Measurements from ENCODE around the gene HGFAC. TPM values are rescaled to one million over a fixed set of nuclear protein-coding genes. Genes with fewer than 3 reads are reported as not detected.

HGFAC gene
- total and polyA plus RNA-seq, 10 of the 15 experiments (the other 5 are each of a cell fraction or from before 2014, with no cell fraction given), result 0.38 TPM; not detected in 9

DNA sequence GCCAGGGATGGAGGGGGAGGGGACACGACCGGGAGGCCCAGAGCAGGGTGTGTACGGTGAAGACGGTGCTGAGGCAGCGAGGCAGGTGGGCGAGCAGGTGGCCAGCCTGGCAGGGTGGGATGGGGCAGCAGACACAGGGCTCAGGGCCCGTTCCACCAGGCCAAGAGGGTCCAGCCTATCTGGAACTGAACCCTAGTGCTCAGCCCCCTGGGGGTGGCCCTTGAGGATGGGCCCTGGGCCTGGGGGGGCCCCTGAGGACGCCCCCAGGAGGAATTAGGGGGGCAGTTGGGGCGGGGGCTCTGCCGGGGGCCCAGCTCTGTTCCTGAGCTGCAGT lies 3.0 kb upstream of the HGFAC start:
- RAD21 ChIA-PET (ENCODE audit: unreplicated experiment), result interaction anchor here (1.0 to 1.4 kb wide), 2 partner anchors 84 to 93 kb away, joined by 3 read pairs; no protein-coding TSS in a partner anchor
- DNase-seq (ENCODE audit: low read depth, low spot score) (no peak), ATAC-seq (no peak), FAIRE-seq (no peak)
- H3K9ac ChIP-seq (ENCODE audit: control insufficient read depth, insufficient read depth, low read length), result no peak overlapping the region
- H3K79me2 ChIP-seq (ENCODE audit: control insufficient read depth, insufficient read depth, low read length), result no peaks in the 10 kb centered on the region
- H2AFZ ChIP-seq (ENCODE audit: control insufficient read depth, low read depth, low read length), result no peak overlapping the region
- POLR2A ChIA-PET, result no interaction called here
- in situ Hi-C loops (cut with MboI), result no loop called here
- no peaks in the 10 kb centered on the region for H3K4me1 ChIP-seq (ENCODE audit: control insufficient read depth, insufficient read depth, low read length)
- no peak overlapping the region for H3K4me3 ChIP-seq
- 14% methylated on average over 5 of the region's 10 CpGs for WGBS (ENCODE audit: insufficient coverage, insufficient replicate concordance, low lambda C conversion rate, missing lambda C conversion rate)
- no peaks in the 10 kb centered on the region for H3K9me3 ChIP-seq (replicated peaks; ENCODE audit: control insufficient read depth, insufficient read depth, low read length)
- no peaks in the 10 kb centered on the region for H4K20me1 ChIP-seq (ENCODE audit: control insufficient read depth, insufficient read depth)
- SMC1A ChIA-PET (ENCODE audit: uncharacterized antibody, unreplicated experiment), result no interaction called here
- no TSS peak for BruUV-seq (replicated peaks)
- H3K27me3 ChIP-seq (replicated peaks in 1 of 2; ENCODE audit: control insufficient read depth in 2 of 2, insufficient read depth in 2 of 2, low read length in 1 of 2), result no peaks in the 10 kb centered on the region
- no peak overlapping the region for H3K27ac ChIP-seq (ENCODE audit: control insufficient read depth, insufficient read depth)
- H3K4me2 ChIP-seq (ENCODE audit: control insufficient read depth, insufficient read depth), result no peak overlapping the region
- no peaks in the 10 kb centered on the region for H3K36me3 ChIP-seq (ENCODE audit: control insufficient read depth in 2 of 2, insufficient read depth in 2 of 2, low read length in 1 of 2)
- intact Hi-C loops (cut with micrococcal nuclease; ENCODE audit: unreplicated experiment), result no loop called here
- CTCF ChIA-PET, result interaction anchor here (7.0 kb wide), 1 partner anchor 93 kb away, joined by 81 read pairs; no protein-coding TSS in a partner anchor
- TF ChIP-seq NR2C2 (IDR thresholded peaks at IDR 0.05; ENCODE audit: borderline replicate concordance, control insufficient read depth, insufficient read length, low read depth) (no peak), RFX5 (IDR thresholded peaks at IDR 0.05; ENCODE audit: low read depth, low read length) (no peak), ESRRA (IDR thresholded peaks at IDR 0.05; ENCODE audit: low read length) (no peak), IRF4 (IDR thresholded peaks at IDR 0.05; ENCODE audit: low read depth, low read length) (no peak), CREB1 (IDR thresholded peaks at IDR 0.05; ENCODE audit: low read depth) (no peak), SMAD5 (IDR thresholded peaks at IDR 0.05; ENCODE audit: low read depth) (no peak), NFXL1 (IDR thresholded peaks at IDR 0.05; ENCODE audit: borderline replicate concordance) (no peak), ATF7 (IDR thresholded peaks at IDR 0.05; ENCODE audit: low read depth) (no peak), CBX3 (IDR thresholded peaks at IDR 0.05; ENCODE audit: borderline replicate concordance, low read depth) (no peak), EP300 (IDR thresholded peaks at IDR 0.05; ENCODE audit: borderline replicate concordance in 1 of 2, control insufficient read depth in 1 of 2, low read depth in 2 of 2, low read length in 2 of 2) (no peak), NFYA (IDR thresholded peaks at IDR 0.05; ENCODE audit: borderline replicate concordance, low read depth, low read length) (no peak), CEBPB (IDR thresholded peaks at IDR 0.05; ENCODE audit: borderline replicate concordance in 1 of 2, low read depth in 2 of 2, low read length in 2 of 2) (no peak), ASH2L (IDR thresholded peaks at IDR 0.05; ENCODE audit: borderline replicate concordance, low read depth) (no peak), SRF (IDR thresholded peaks at IDR 0.05; ENCODE audit: low read depth in 2 of 2, low read length in 2 of 2) (no peak), NBN (IDR thresholded peaks at IDR 0.05) (no peak)
- TF ChIP-seq, protein P1, sequence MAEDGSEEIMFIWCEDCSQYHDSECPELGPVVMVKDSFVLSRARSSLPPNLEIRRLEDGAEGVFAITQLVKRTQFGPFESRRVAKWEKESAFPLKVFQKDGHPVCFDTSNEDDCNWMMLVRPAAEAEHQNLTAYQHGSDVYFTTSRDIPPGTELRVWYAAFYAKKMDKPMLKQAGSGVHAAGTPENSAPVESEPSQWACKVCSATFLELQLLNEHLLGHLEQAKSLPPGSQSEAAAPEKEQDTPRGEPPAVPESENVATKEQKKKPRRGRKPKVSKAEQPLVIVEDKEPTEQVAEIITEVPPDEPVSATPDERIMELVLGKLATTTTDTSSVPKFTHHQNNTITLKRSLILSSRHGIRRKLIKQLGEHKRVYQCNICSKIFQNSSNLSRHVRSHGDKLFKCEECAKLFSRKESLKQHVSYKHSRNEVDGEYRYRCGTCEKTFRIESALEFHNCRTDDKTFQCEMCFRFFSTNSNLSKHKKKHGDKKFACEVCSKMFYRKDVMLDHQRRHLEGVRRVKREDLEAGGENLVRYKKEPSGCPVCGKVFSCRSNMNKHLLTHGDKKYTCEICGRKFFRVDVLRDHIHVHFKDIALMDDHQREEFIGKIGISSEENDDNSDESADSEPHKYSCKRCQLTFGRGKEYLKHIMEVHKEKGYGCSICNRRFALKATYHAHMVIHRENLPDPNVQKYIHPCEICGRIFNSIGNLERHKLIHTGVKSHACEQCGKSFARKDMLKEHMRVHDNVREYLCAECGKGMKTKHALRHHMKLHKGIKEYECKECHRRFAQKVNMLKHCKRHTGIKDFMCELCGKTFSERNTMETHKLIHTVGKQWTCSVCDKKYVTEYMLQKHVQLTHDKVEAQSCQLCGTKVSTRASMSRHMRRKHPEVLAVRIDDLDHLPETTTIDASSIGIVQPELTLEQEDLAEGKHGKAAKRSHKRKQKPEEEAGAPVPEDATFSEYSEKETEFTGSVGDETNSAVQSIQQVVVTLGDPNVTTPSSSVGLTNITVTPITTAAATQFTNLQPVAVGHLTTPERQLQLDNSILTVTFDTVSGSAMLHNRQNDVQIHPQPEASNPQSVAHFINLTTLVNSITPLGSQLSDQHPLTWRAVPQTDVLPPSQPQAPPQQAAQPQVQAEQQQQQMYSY (CRISPR knock-in tag; IDR thresholded peaks at IDR 0.05), result no peak
- TF ChIP-seq, protein P2, sequence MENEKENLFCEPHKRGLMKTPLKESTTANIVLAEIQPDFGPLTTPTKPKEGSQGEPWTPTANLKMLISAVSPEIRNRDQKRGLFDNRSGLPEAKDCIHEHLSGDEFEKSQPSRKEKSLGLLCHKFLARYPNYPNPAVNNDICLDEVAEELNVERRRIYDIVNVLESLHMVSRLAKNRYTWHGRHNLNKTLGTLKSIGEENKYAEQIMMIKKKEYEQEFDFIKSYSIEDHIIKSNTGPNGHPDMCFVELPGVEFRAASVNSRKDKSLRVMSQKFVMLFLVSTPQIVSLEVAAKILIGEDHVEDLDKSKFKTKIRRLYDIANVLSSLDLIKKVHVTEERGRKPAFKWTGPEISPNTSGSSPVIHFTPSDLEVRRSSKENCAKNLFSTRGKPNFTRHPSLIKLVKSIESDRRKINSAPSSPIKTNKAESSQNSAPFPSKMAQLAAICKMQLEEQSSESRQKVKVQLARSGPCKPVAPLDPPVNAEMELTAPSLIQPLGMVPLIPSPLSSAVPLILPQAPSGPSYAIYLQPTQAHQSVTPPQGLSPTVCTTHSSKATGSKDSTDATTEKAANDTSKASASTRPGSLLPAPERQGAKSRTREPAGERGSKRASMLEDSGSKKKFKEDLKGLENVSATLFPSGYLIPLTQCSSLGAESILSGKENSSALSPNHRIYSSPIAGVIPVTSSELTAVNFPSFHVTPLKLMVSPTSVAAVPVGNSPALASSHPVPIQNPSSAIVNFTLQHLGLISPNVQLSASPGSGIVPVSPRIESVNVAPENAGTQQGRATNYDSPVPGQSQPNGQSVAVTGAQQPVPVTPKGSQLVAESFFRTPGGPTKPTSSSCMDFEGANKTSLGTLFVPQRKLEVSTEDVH (IDR thresholded peaks at IDR 0.05; ENCODE audit: low read depth, partially characterized antibody), result no peak
- TF ChIP-seq, protein P3, sequence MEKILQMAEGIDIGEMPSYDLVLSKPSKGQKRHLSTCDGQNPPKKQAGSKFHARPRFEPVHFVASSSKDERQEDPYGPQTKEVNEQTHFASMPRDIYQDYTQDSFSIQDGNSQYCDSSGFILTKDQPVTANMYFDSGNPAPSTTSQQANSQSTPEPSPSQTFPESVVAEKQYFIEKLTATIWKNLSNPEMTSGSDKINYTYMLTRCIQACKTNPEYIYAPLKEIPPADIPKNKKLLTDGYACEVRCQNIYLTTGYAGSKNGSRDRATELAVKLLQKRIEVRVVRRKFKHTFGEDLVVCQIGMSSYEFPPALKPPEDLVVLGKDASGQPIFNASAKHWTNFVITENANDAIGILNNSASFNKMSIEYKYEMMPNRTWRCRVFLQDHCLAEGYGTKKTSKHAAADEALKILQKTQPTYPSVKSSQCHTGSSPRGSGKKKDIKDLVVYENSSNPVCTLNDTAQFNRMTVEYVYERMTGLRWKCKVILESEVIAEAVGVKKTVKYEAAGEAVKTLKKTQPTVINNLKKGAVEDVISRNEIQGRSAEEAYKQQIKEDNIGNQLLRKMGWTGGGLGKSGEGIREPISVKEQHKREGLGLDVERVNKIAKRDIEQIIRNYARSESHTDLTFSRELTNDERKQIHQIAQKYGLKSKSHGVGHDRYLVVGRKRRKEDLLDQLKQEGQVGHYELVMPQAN (conservative IDR thresholded peaks at IDR 0.05), result no peak

Measured in GM12878 (cell line).